Measurements from ENCODE around the gene RSF1. TPM values are rescaled to one million over a fixed set of nuclear protein-coding genes. Genes with fewer than 3 reads are reported as not detected.

The RSF1 gene
- total and polyA plus RNA-seq, 2 experiments from 2014 or later = 47.9 to 48.8 TPM

- Histone ChIP-seq H3K79me2 (peaks cover 96% of the 10 kb centered on the region), H3K27me3 (no peaks in the 10 kb centered on the region), H4K20me1 (ENCODE audit: insufficient read depth, poor library complexity, severe bottlenecking) (peaks cover 57% of the 10 kb centered on the region), H3K4me2 (no peak overlapping the region), H3K9me2 (replicated peaks; ENCODE audit: insufficient read depth) (no peaks in the 10 kb centered on the region), H3K9me3 (ENCODE audit: low read depth) (no peaks in the 10 kb centered on the region), H2AFZ (no peak overlapping the region), H3K4me1 (ENCODE audit: insufficient read depth) (peaks cover 7% of the 10 kb centered on the region), H3K4me3 (no peak overlapping the region), H3K36me3 (replicated peaks; ENCODE audit: insufficient read depth, low read depth) (no peaks in the 10 kb centered on the region), H3K27ac (no peak overlapping the region)
- WGBS (ENCODE audit: low lambda C conversion rate, missing lambda C conversion rate) = 98% methylated on average over 3 of the region's 3 CpGs
- no peak for TF ChIP-seq EZH2 (IDR thresholded peaks at IDR 0.05; ENCODE audit: borderline replicate concordance)
- TF ChIP-seq, protein P1, sequence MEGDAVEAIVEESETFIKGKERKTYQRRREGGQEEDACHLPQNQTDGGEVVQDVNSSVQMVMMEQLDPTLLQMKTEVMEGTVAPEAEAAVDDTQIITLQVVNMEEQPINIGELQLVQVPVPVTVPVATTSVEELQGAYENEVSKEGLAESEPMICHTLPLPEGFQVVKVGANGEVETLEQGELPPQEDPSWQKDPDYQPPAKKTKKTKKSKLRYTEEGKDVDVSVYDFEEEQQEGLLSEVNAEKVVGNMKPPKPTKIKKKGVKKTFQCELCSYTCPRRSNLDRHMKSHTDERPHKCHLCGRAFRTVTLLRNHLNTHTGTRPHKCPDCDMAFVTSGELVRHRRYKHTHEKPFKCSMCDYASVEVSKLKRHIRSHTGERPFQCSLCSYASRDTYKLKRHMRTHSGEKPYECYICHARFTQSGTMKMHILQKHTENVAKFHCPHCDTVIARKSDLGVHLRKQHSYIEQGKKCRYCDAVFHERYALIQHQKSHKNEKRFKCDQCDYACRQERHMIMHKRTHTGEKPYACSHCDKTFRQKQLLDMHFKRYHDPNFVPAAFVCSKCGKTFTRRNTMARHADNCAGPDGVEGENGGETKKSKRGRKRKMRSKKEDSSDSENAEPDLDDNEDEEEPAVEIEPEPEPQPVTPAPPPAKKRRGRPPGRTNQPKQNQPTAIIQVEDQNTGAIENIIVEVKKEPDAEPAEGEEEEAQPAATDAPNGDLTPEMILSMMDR (IDR thresholded peaks at IDR 0.05; ENCODE audit: poor library complexity) = no peak
- no peak for TF ChIP-seq EZH2phosphoT487 (IDR thresholded peaks at IDR 0.05; ENCODE audit: low read depth, severe bottlenecking, unreplicated experiment)
- no peak for DNase-seq (ENCODE audit: low spot score)
Observed at GRCh38 chr11:77814848-77815247, 5.7 kb downstream of the RSF1 start.

DNA sequence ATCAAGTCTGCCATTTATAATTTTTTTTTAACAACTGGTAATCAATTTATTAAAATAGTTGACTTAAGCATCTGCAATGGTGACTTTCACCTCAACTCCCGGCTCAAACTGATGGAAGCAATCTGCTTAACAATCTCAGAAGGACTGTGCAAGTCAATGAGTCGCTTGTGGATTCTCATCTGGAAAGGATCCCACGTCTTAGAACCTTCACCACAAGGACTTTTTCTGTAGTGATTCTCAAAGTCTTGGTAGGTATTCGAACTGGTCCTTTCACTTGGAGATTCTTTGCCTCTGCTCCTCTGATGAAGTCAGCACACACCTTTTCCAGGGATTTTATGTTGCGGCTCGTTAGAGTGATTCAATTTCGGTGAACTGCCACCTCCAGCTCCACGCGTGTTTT is 7.3 kb downstream of the RSF1 start:
- WGBS (ENCODE audit: low lambda C conversion rate, missing lambda C conversion rate) = 95% methylated on average over 9 of the region's 9 CpGs
- Histone ChIP-seq H3K9me3 (ENCODE audit: low read depth) (no peaks in the 10 kb centered on the region), H3K4me1 (ENCODE audit: insufficient read depth) (no peaks in the 10 kb centered on the region), H2AFZ (no peak overlapping the region), H3K4me2 (no peak overlapping the region), H4K20me1 (ENCODE audit: insufficient read depth, poor library complexity, severe bottlenecking) (peaks cover 60% of the 10 kb centered on the region), H3K79me2 (peaks cover 97% of the 10 kb centered on the region), H3K27me3 (no peaks in the 10 kb centered on the region), H3K9me2 (replicated peaks; ENCODE audit: insufficient read depth) (no peaks in the 10 kb centered on the region), H3K36me3 (replicated peaks; ENCODE audit: insufficient read depth, low read depth) (no peaks in the 10 kb centered on the region), H3K4me3 (no peak overlapping the region), H3K27ac (no peak overlapping the region)
- no peak for DNase-seq (ENCODE audit: low spot score)
- TF ChIP-seq EZH2 (IDR thresholded peaks at IDR 0.05; ENCODE audit: borderline replicate concordance) (no peak), EZH2phosphoT487 (IDR thresholded peaks at IDR 0.05; ENCODE audit: low read depth, severe bottlenecking, unreplicated experiment) (no peak)
- TF ChIP-seq, protein P1 (IDR thresholded peaks at IDR 0.05; ENCODE audit: poor library complexity) = no peak

- 93% methylated on average over 2 of the region's 2 CpGs for WGBS (ENCODE audit: low lambda C conversion rate, missing lambda C conversion rate)
- DNase-seq (ENCODE audit: low spot score) = no peak
- Histone ChIP-seq H4K20me1 (ENCODE audit: insufficient read depth, poor library complexity, severe bottlenecking) (peaks cover 72% of the 10 kb centered on the region), H3K27me3 (no peaks in the 10 kb centered on the region), H3K4me3 (no peak overlapping the region), H3K4me2 (no peak overlapping the region), H3K79me2 (peaks cover 97% of the 10 kb centered on the region), H3K9me3 (ENCODE audit: low read depth) (no peaks in the 10 kb centered on the region), H3K27ac (no peak overlapping the region), H3K36me3 (replicated peaks; ENCODE audit: insufficient read depth, low read depth) (no peaks in the 10 kb centered on the region), H2AFZ (no peak overlapping the region), H3K9me2 (replicated peaks; ENCODE audit: insufficient read depth) (no peaks in the 10 kb centered on the region), H3K4me1 (ENCODE audit: insufficient read depth) (no peaks in the 10 kb centered on the region)
- TF ChIP-seq EZH2phosphoT487 (IDR thresholded peaks at IDR 0.05; ENCODE audit: low read depth, severe bottlenecking, unreplicated experiment) (no peak), EZH2 (IDR thresholded peaks at IDR 0.05; ENCODE audit: borderline replicate concordance) (no peak)
- TF ChIP-seq, protein P1 (IDR thresholded peaks at IDR 0.05; ENCODE audit: poor library complexity) = no peak
Observed at GRCh38 chr11:77806993-77807392, 13.5 kb downstream of the RSF1 start.

DNA sequence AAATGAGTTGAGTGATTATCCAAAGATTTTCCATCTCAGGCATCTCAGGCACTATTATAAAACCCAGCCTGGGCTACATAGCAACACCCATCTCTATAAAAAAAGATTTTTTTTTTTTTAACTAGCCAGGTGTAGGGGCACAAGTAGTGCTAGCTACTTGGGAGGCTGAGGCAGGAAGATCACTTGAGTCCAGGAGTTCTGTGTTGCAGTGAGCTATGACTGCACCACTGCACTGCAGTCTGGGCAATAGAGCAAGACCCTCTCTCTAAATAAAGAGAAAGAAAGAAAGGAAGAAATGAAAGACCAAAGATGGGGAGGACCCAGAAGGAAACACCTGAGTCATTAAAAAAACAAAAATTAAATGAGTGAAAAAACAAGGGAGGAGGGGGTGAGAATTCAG is 14.1 kb downstream of the RSF1 start:
- Histone ChIP-seq H3K4me2 (no peak overlapping the region), H3K27ac (no peak overlapping the region), H3K79me2 (peaks cover 97% of the 10 kb centered on the region), H3K36me3 (replicated peaks; ENCODE audit: insufficient read depth, low read depth) (no peaks in the 10 kb centered on the region), H3K9me3 (ENCODE audit: low read depth) (no peaks in the 10 kb centered on the region), H3K4me3 (no peak overlapping the region), H4K20me1 (ENCODE audit: insufficient read depth, poor library complexity, severe bottlenecking) (peaks cover 77% of the 10 kb centered on the region), H3K27me3 (no peaks in the 10 kb centered on the region), H2AFZ (no peak overlapping the region), H3K4me1 (ENCODE audit: insufficient read depth) (peaks cover 4% of the 10 kb centered on the region), H3K9me2 (replicated peaks; ENCODE audit: insufficient read depth) (no peaks in the 10 kb centered on the region)
- DNase-seq (ENCODE audit: low spot score) = no peak
- no peak for TF ChIP-seq EZH2phosphoT487 (IDR thresholded peaks at IDR 0.05; ENCODE audit: low read depth, severe bottlenecking, unreplicated experiment)
- no peak for TF ChIP-seq EZH2 (IDR thresholded peaks at IDR 0.05; ENCODE audit: borderline replicate concordance)
- TF ChIP-seq, protein P1 (IDR thresholded peaks at IDR 0.05; ENCODE audit: poor library complexity) = no peak
